ENCODE measurements around the gene SHOC1. TPM values are rescaled to one million over a fixed set of nuclear protein-coding genes. Genes with fewer than 3 reads are reported as not detected.
"Not testable (repeated sequence)": the region's sequence is repeated elsewhere in the genome, so short reads cannot be mapped to it uniquely, and the experiment has no call there.

SHOC1 gene
- total RNA-seq, 4 donors from 2014 or later = not detected

DNA sequence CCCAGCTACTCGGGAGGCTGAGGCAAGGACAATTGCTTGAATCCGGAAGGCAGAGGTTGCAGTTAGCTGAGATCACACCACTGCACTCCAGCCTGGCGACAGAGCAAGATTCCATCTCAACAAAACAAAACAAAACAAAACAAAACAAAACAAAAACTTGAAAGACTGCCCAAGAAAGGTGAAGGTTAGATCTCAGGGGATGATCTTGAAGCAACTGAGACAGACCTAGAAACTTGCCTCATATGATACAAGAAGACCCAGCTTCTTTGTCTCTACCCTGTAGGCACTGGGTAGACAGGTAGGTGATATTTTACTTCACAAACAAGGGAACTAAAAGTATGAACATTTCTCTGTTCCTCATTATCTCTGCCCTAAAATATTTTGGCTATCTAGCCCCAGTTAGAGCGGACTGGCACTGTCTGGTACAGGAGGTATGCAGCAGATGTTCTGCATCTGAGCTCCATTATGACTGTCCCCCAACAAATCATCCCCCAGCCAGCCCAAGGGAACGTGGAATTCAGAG lies 26.3 kb upstream of the SHOC1 start:
- no peak for ATAC-seq (ENCODE audit: low FRiP score)
- TF ChIP-seq, protein P1, sequence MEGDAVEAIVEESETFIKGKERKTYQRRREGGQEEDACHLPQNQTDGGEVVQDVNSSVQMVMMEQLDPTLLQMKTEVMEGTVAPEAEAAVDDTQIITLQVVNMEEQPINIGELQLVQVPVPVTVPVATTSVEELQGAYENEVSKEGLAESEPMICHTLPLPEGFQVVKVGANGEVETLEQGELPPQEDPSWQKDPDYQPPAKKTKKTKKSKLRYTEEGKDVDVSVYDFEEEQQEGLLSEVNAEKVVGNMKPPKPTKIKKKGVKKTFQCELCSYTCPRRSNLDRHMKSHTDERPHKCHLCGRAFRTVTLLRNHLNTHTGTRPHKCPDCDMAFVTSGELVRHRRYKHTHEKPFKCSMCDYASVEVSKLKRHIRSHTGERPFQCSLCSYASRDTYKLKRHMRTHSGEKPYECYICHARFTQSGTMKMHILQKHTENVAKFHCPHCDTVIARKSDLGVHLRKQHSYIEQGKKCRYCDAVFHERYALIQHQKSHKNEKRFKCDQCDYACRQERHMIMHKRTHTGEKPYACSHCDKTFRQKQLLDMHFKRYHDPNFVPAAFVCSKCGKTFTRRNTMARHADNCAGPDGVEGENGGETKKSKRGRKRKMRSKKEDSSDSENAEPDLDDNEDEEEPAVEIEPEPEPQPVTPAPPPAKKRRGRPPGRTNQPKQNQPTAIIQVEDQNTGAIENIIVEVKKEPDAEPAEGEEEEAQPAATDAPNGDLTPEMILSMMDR (IDR thresholded peaks at IDR 0.05) = no peak
- no peak for DNase-seq (ENCODE audit: low spot score)

- no peak for DNase-seq (ENCODE audit: low spot score)
- TF ChIP-seq, protein P1 (IDR thresholded peaks at IDR 0.05) = no peak
These were observed 24.6 kb upstream of the SHOC1 start for GRCh38 chr9:111819360-111819759.

GRCh38 chr9:111815285-111816070 lies 20.7 kb upstream of the SHOC1 start:
- TF ChIP-seq, protein P1 (IDR thresholded peaks at IDR 0.05) = no peak
- no peak for ATAC-seq (ENCODE audit: low FRiP score)
- no peak for DNase-seq (ENCODE audit: low spot score)

More at GRCh38 chr9:111819360-111819759, 24.6 kb upstream of the SHOC1 start:
- no peak for ATAC-seq (ENCODE audit: low FRiP score)

DNA sequence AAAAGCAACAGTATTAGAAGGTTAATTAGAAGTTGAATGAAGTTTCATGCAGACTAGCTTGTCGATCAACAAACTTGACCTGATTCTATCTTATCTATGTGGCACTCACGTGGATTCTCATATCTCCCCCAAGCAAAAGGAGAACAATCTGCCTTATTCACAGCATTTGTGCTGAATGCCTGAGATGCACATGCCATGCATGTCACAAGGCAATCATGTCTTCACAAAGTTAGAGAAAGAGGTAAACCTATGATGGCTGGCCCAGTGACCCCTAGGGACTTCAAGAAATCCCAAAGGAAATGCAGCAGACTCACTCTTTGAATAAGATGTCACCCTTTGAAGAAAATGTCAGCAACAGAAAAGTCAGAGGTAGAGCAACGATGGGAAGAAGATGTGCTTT lies 17.6 kb upstream of the SHOC1 start:
- DNase-seq (ENCODE audit: low spot score) (no peak), ATAC-seq (ENCODE audit: low FRiP score) (no peak)
- TF ChIP-seq, protein P1 (IDR thresholded peaks at IDR 0.05) = no peak

DNA sequence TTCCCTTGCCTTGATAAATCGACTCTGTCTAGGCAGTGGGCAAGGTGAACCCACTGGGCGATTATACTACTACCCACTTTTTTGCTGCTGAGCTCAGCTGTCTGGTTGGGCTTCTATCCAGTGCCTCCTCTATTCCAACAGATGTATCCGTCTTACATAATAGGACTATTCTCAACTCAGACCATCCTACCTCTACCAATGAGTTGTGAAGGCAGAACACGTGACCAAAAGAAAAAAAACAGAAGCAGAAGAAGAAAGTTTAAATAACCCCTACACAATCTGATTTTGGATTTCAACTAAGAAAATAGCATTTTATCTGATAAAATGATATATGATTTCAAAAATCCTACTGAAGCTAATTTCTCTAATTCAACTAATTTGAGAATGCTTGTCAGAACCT lies 16.2 kb upstream of the SHOC1 start:
- TF ChIP-seq, protein P1 (IDR thresholded peaks at IDR 0.05) = no peak
- DNase-seq (ENCODE audit: low spot score) (no peak), ATAC-seq (ENCODE audit: low FRiP score) (no peak)

DNA sequence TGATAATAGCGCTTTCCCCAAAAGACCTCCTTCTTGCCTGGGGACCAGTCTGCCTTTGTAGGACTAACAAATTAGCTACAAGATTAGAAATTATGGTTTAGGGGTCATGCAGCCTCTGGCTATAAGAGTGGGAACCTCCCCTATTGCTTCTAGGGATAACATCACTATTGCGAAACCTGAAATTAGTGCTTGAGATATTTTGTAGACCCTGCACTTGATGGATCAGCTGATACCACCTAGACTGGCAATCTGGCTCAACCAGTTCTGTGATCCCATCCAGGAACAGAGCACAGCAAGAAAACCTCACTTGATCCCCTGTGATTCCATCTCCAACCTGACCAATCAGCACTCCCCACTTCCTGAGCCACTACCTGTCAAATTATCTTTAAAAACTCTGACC lies 15.7 kb upstream of the SHOC1 start:
- DNase-seq (ENCODE audit: low spot score); ATAC-seq (ENCODE audit: low FRiP score): not testable (repeated sequence)

DNA sequence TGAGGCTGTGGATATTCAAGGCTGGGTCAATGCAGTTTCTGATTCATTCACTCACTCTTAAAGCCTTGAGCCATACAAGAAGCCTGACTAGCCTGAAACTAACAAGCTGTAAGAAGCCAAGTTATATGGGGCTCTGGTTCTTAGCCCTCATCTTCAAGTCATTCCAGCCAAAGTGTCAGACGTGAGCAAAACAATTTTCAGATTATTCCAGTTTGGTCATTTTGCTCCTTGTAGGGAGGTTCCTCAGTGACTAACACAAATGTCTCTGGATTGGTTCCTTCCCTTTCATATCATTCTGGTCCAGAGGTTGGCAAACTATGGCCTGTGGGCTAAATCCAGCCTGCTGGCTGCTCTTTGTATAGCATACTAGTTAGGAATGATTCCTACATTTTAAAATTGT lies 12.5 kb upstream of the SHOC1 start:
- peak; percentile 24 for ATAC-seq (ENCODE audit: low FRiP score)
- DNase-seq (ENCODE audit: low spot score) = no peak

More for the DNA sequence above, 12.5 kb upstream of the SHOC1 start:
- TF ChIP-seq, protein P1 (IDR thresholded peaks at IDR 0.05) = no peak

All from omental fat pad (tissue), 4 donors.